ENCODE results near the gene TSPOAP1.

Gene TSPOAP1

GRCh38 chr17:58339755-58340404 is 11.3 kb upstream of the TSPOAP1 start:
- TF ChIP-seq CTCF (IDR thresholded peaks at IDR 0.05; ENCODE audit: poor library complexity, severe bottlenecking) = no peak
- ATAC-seq (ENCODE audit: low read depth) (no peak), DNase-seq (ENCODE audit: low spot score) (no peak)
- Histone ChIP-seq H3K4me3 (ENCODE audit: severe bottlenecking) (no peak overlapping the region), H3K9me3 (ENCODE audit: severe bottlenecking) (no peaks in the 10 kb centered on the region), H3K27me3 (ENCODE audit: insufficient read depth, poor library complexity, severe bottlenecking) (no peaks in the 10 kb centered on the region), H3K36me3 (ENCODE audit: low read depth) (peaks cover 5% of the 10 kb centered on the region), H3K27ac (ENCODE audit: poor library complexity, severe bottlenecking) (no peak overlapping the region), H3K4me1 (ENCODE audit: insufficient read depth, poor library complexity, severe bottlenecking) (peaks cover 12% of the 10 kb centered on the region)

GRCh38 chr17:58338841-58339754 is 10.5 kb upstream of the TSPOAP1 start:
- Histone ChIP-seq H3K4me3 (ENCODE audit: severe bottlenecking) (no peak overlapping the region), H3K27me3 (ENCODE audit: insufficient read depth, poor library complexity, severe bottlenecking) (no peaks in the 10 kb centered on the region), H3K9me3 (ENCODE audit: severe bottlenecking) (no peaks in the 10 kb centered on the region), H3K4me1 (ENCODE audit: insufficient read depth, poor library complexity, severe bottlenecking) (peaks cover 12% of the 10 kb centered on the region), H3K27ac (ENCODE audit: poor library complexity, severe bottlenecking) (no peak overlapping the region), H3K36me3 (ENCODE audit: low read depth) (no peaks in the 10 kb centered on the region)
- TF ChIP-seq CTCF (IDR thresholded peaks at IDR 0.05; ENCODE audit: poor library complexity, severe bottlenecking) = no peak
- no peak for DNase-seq (ENCODE audit: low spot score)
- peak; percentile 69 for ATAC-seq (ENCODE audit: low read depth)

GRCh38 chr17:58338454-58338840 is 9.9 kb upstream of the TSPOAP1 start:
- no peak overlapping the region for H3K4me3 ChIP-seq (ENCODE audit: severe bottlenecking)
- no peaks in the 10 kb centered on the region for H3K27me3 ChIP-seq (ENCODE audit: insufficient read depth, poor library complexity, severe bottlenecking)
- no peak overlapping the region for H3K27ac ChIP-seq (ENCODE audit: poor library complexity, severe bottlenecking)
- H3K9me3 ChIP-seq (ENCODE audit: severe bottlenecking) = no peaks in the 10 kb centered on the region
- ATAC-seq (ENCODE audit: low read depth) (no peak), DNase-seq (ENCODE audit: low spot score) (no peak)
- H3K4me1 ChIP-seq (ENCODE audit: insufficient read depth, poor library complexity, severe bottlenecking) = peaks cover 12% of the 10 kb centered on the region
- no peaks in the 10 kb centered on the region for H3K36me3 ChIP-seq (ENCODE audit: low read depth)
- no peak for TF ChIP-seq CTCF (IDR thresholded peaks at IDR 0.05; ENCODE audit: poor library complexity, severe bottlenecking)

- H3K4me1 ChIP-seq (ENCODE audit: insufficient read depth, poor library complexity, severe bottlenecking) = peaks cover 12% of the 10 kb centered on the region
- peak; percentile 57 for ATAC-seq (ENCODE audit: low read depth)
These were observed 9.2 kb upstream of the TSPOAP1 start for GRCh38 chr17:58337600-58338453.

More at GRCh38 chr17:58337600-58338453, 9.2 kb upstream of the TSPOAP1 start:
- DNase-seq (ENCODE audit: low spot score) = no peak
- no peaks in the 10 kb centered on the region for H3K36me3 ChIP-seq (ENCODE audit: low read depth)
- H3K27me3 ChIP-seq (ENCODE audit: insufficient read depth, poor library complexity, severe bottlenecking) = no peaks in the 10 kb centered on the region
- H3K9me3 ChIP-seq (ENCODE audit: severe bottlenecking) = no peaks in the 10 kb centered on the region
- no peak overlapping the region for H3K27ac ChIP-seq (ENCODE audit: poor library complexity, severe bottlenecking)
- H3K4me3 ChIP-seq (ENCODE audit: severe bottlenecking) = no peak overlapping the region
- TF ChIP-seq CTCF (IDR thresholded peaks at IDR 0.05; ENCODE audit: poor library complexity, severe bottlenecking) = no peak
